ENCODE results near the gene CCNJL. TPM values are rescaled to one million over a fixed set of nuclear protein-coding genes. Genes with fewer than 3 reads are reported as not detected.
"Not testable (repeated sequence)": the region's sequence is repeated elsewhere in the genome, so short reads cannot be mapped to it uniquely, and the experiment has no call there.

Gene CCNJL
- total RNA-seq, 1 donor from 2014 or later = 8.3 TPM

DNA sequence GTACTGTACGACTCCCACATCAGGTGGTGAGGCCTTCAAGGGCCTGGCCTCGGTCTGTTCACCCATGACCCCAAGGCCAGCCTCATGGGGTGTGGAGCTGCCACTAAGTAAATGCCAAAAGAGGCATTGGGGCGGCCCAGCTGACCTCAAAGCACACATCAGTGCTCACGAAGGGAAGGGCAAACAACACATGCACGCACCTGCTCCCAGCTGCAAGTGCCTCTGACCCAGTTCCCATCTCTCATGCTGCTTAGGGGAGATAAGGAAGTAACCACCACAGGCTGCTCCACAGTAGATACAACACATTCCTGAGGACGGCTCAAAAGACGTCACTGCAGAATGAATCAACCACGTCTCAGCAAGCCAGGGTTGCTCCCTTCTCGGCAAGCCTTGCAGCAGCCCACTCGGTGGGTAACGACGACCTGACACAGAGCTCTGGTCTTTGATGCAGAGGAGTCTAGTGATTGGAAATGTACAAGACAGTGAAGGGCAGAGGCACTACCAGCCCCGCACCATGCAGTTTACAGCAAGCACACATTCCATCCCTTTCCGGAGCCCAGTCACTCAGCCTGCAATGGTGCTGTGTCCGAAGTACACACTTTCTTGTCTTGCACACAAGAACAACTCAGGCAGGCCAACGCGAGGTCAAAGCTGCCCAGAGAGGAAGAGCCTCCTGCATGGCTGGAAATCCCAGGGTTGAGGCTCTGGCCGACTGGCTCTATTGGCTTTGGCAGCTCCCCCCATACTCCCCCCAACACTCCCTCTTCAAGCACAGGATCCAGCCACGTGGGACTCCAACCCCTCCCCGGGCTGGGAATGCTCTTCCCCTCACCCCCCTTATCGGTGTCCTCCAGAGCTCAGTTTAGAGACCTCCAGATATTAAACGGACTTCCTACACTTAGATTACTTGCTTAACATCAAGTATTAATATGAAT is 51.2 kb downstream of the CCNJL start:
- peak; percentile 33 for DNase-seq

DNA sequence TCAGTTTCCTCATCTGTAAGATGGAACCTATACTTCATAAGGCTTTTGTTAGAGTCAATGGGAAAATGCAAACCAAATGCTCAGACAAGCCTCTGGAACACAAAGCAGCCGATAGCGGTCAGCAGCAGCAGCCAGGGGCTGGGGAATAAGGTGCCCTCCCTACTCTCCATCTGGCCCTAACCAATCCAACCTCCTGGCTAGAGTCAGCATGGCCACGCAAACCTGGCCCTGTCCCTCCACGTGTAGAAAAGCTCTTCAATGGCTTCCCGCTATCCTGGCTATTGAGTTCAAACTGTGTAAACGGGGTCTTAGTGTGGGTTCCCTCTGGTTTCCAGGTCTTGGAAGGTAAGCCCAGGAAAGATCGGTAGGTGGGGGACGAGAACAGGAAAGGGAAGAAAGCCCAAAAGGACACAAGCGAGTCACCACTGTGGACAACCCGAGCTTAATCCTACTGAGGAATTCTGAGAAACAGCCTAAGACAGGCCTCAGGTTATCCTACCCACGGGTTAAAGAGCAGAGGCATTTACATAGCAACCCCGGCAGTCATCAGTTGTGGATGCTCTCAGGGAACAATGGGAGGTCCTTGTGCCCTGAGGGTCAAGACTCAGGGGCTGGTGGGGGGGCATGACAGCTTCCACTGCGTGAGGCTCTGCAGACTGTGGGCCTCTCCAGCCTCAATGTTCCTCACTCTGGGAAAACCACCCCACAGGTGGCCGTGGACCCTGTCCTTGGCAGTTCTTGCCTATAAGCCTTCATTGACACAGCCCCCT is 52.2 kb downstream of the CCNJL start:
- no peak for DNase-seq

DNA sequence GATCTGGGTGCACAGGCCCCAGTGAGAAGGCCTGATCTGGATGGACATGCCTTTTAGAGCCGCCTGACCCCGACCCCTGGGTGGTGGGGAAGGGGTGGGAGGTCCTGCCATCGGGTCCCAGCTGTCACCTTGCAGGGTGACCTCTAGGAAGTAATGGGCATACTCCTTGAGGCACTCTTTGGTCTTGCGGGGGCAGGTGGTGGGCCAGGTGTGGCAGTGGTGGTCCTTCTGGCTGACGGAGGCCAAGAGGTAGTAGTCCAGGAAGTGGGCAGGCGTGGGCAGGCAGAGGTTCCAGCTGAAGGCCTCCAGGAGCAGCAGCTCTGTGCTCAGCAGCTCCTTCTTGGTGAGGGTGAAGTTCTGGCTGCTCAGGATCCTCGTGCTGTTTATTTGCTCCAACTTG is 53.0 kb downstream of the CCNJL start:
- DNase-seq = no peak

- DNase-seq = no peak
Measured at GRCh38 chr5:160254706-160255105, 57.7 kb downstream of the CCNJL start.

DNA sequence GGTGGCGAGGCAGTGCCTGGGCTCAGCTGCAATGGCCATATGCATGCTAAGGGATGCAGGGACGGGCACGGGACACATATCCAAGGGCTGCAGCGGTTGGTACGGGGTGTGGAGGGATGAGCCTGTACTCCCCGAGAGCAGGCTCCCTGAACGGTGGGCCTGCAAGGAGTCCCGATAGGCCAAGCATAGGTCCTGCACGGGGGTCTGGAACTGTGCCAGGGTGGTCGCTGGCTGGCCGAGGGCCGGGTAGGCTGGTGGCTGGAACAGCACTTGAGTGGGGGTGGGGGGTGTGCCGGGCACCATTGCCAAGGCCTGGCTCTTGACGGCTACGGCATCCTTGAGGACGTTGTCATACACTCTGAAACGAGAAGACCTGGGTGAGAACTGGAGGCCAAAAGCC is 58.9 kb downstream of the CCNJL start:
- no peak for DNase-seq

- no peak for DNase-seq
Measured at GRCh38 chr5:160252916-160253315, 59.4 kb downstream of the CCNJL start.

DNA sequence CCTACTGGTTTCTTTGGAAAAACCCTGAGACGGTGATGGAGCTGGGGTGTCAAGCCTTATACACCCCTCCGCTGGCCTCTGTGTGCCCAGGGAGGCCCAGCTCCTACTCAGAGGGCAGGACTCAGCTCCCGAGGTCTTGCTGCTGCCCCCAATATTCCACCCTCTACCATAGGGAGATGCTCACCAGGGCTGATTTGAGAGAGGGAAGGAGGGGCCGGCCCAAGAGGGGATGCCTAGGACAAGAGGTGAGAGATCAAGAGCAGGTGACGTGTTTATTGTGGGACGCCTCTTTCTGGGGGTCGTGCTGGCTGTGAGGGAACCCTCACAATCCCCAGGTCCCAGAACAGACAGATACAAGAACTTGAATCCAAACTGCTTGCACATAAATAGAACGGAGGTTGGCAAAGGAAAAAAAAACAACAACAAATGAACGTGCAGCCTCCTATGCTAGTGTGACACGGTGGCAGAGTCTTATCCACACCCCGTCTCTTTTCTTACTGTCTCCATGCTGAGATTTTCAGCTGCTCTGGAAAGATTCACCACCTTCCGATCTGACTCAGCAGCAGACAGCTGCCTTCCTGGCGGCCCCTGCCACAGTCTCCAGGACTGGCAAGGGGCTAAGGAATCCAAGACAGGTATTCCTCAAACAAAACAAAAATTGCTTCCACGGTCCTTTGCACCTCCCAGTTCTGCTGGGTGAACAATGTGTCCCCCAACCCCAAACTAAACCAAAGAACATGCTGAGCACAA is 60.8 kb downstream of the CCNJL start:
- no peak for DNase-seq

GRCh38 chr5:160250826-160251225 is 61.5 kb downstream of the CCNJL start:
- DNase-seq = no peak

DNA sequence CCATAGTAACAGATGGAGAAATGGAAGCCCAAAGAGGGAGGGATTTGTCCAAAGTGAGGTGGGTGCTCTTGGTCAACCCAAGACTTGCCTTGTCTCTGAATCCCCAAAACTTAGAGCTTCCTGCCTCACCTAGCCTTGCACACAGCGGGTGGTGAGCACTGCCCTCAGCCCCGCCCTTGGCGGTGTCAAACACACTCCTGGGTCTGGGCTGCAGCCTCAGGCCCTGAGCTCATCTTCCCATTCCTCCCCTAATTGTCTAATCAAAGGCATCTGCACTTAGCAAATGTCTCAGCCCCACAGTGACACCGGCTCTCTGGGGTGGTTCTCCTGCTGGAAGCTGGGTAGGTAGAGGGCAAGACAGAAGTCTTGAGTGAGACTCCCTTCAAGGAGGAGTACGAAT is 62.1 kb downstream of the CCNJL start:
- no peak for DNase-seq

- DNase-seq = not testable (repeated sequence)
Measured at GRCh38 chr5:160249570-160249969, 62.8 kb downstream of the CCNJL start.

GRCh38 chr5:160245506-160246086 is 66.8 kb downstream of the CCNJL start:
- DNase-seq = no peak

DNA sequence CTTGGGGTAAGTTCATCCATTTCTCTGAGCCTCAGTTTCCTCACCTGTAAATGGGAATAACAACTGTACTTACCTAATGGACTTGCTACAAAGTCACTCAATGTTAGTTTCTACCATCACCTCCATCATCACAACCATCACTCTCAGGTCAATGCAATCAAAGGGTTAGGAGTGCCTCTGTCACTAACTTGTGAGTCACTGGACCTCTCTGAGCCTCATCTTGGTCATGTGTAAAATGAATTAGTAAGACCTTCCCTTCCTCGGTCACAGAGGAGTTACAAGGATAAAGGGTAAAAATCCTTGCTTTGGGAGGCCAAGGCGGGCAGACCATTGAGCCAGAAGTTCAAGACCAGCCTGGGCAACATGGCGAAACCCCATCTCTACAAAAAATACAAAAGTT is 70.2 kb downstream of the CCNJL start:
- no peak for DNase-seq

- DNase-seq = no peak
Measured at GRCh38 chr5:160240350-160240749, 72.0 kb downstream of the CCNJL start.

DNA sequence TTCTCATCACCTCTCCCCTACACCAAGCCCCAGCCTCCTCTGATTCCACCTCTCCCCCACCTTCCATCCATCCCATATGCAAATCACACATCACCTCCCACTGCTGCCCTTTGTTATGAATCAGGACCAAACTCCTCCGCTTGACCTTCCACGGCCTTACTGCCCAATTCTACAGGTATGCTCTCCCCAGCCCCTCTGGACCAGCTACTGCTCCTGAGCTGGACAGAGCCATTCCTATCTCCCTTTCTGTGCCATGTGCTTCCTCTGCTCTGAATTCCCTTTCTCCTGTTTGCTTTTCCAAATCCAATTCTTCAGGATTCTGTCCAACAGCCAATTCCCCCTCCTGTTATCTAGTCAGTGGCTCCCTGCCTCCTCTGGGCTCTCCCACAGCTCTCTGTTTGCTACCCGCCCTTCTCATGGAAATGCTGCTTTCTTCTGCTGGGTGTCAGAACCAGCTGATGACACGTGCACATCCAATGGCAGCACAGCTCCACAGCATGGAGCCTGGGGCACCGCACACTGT is 74.7 kb downstream of the CCNJL start:
- no peak for DNase-seq

DNA sequence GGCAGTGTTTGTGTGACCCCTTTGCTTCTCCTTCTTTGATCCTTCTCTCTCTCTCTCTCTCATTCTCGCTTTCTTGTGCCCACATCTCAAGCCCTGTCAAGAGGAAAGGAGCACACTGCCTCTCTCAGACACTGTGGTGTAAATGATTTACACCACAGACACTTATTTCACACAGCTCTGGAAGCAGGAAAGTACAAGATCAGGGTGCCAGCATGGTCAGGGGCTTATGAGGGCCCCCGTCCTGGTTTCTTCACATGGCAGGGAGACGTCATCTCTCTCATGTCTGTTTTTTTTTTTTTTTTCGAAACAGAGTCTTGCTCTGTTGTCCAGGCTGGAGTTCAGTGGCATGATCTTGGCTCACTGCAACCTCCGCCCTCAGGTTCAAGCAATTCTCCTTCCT is 76.6 kb downstream of the CCNJL start:
- no peak for DNase-seq

DNA sequence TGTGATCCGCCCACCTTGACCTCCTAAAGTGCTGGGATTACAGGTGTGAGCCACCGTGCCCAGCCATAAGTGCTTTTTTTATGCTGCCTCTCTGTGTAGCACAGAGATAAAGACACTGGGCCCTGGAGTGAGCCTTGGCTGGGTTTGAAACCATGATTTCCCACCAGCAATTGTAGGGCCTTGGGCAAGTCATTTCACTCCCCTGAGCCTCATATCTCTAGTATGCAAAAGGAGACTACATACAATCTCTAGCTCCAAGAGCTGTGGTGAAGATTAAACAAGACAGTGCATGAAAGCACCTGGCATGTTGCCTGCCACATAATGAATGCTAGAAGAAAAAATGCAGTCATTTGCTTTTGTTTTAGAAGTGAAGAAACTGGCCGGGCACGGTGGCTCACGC is 79.1 kb downstream of the CCNJL start:
- no peak for DNase-seq

- DNase-seq = no peak
Measured at GRCh38 chr5:160231783-160232342, 80.5 kb downstream of the CCNJL start.

DNA sequence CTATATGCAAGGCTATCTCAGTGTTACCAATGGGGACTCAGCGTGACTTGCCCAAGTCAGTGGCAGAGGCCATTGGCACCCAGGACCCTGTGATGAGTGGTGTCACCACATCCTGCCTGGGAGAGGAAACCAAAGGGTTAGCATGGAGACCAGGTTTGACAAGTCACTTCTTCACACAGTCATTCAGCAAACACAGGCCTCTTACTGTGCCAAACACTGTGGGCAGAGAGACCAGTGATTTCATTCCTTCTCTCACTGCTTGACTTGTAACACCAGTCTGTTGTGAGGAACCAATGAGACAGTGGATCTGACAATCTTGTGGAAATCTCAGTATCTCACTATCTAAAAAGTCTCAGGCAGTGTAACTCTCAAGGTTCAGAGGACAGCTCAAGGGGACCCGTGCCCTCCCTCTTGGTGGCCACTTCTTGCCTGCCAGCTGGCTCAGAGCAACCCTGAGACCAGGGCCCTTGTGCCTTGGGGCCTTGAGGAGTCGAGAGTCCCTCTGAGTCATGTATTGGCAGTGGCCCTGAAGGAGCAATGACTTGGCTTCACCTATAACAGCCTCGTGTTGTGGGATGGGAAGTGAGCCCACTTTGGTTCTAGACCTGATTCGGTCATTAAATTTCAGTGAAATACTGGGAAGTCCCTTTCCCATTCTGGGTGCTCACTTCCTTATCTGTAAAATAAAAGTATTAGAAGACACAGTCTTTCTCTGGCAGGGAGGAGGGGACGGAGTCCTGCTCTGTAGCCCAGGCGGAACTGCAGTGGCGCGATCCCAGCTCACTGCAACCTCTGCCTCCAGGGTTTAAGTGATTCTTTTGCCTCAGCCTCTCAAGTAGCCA is 81.5 kb downstream of the CCNJL start:
- DNase-seq = no peak

DNA sequence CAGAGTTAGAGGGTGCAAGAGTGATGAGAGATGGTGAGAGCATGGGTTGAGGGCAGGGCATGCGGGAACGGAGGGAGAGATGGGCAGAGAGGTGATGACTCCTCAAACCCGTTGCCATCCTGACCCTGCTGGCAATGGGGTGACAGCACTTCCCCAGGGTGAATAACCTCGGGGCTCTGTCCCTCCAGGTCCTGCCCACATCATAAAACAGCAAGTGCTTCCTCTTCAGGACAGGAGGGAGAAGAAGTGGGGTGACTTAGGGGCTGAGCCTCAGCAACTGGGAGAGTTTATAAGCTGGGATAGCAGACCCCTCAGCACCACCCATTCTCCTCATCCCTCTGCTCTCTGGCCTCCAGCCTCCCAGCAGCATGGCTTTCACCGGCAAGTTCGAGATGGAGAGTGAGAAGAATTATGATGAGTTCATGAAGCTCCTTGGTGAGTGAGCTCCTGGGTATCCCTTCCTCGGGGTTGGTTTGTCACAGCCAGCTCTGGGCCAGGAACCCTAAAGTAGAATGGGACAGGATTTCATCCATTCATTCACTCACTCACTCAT is 83.1 kb downstream of the CCNJL start, which contains the start of gene FABP6:
Gene FABP6, plus strand, starts transcription at position 317 of the 553 bp plus-strand sequence. Its CDS starts 52 bp downstream, at position 369.
- no peak for DNase-seq

- DNase-seq = no peak
Measured at GRCh38 chr5:160227012-160227411, 85.4 kb downstream of the CCNJL start.
